K562 (cell line): ENCODE data around the gene PLXND1. TPM values are rescaled to one million over a fixed set of nuclear protein-coding genes. Genes with fewer than 3 reads are reported as not detected.

Experiments used
- ARID2 ChIP-seq: fragments of 450-650 bp; IDR thresholded peaks from 2 replicates; pipeline ENCODE4 v1.6.1; 2017; ENCODE audit warnings: antibody characterized with exemption, mild to moderate bottlenecking
- MTA3 ChIP-seq: fragments of 450-650 bp; formaldehyde crosslinking; IDR thresholded peaks from 2 replicates; pipeline ENCODE4 v1.6.1; 2017; ENCODE audit warnings: mild to moderate bottlenecking, borderline replicate concordance
- NFIC ChIP-seq: fragments of 450-650 bp; IDR thresholded peaks from 2 replicates; pipeline ENCODE4 v1.6.1; 2017; ENCODE audit warnings: mild to moderate bottlenecking, inconsistent platforms
- NFRKB ChIP-seq: fragments of 450-650 bp; IDR thresholded peaks from 2 replicates; pipeline ENCODE4 v1.6.1; 2016; ENCODE audit warnings: low read depth
- NKRF ChIP-seq: fragments of 450-650 bp; IDR thresholded peaks from 2 replicates; pipeline ENCODE4 v1.6.1; 2016; ENCODE audit warnings: borderline replicate concordance
- PHF20 ChIP-seq: fragments of 450-650 bp; IDR thresholded peaks from 2 replicates; pipeline ENCODE4 v1.6.1; 2018; ENCODE audit not compliant: partially characterized antibody
- SUPT5H ChIP-seq: fragments of 450-650 bp; IDR thresholded peaks from 2 replicates; pipeline ENCODE4 v1.6.1; 2016
- TAF15 ChIP-seq: fragments of 200-400 bp; formaldehyde crosslinking; IDR thresholded peaks from 2 replicates; pipeline ENCODE4 v1.6.1; 2017; ENCODE audit warnings: mild to moderate bottlenecking, low read depth, low read length, moderate library complexity
- THRB ChIP-seq: fragments of 450-650 bp; formaldehyde crosslinking; conservative IDR thresholded peaks from 2 replicates; pipeline ENCODE4 v1.4.0; 2022; ENCODE audit warnings: mild to moderate bottlenecking, missing genetic modification characterization
- UBTF ChIP-seq, 2 experiments: IDR thresholded peaks; 2 replicates each; pipeline ENCODE4 v1.6.1; 2012; ENCODE audit warnings: improper control_type of control experiment in 2 of 2, low read depth in 2 of 2, low read length in 2 of 2, borderline replicate concordance in 1 of 2
- ZBTB2 ChIP-seq: fragments of 450-650 bp; IDR thresholded peaks from 2 replicates; pipeline ENCODE4 v1.6.1; 2016; ENCODE audit warnings: antibody characterized with exemption
- ZZZ3 ChIP-seq: fragments of 450-650 bp; IDR thresholded peaks from 2 replicates; pipeline ENCODE4 v1.6.1; 2016; ENCODE audit warnings: antibody characterized with exemption, mild to moderate bottlenecking, moderate library complexity
- polyA plus RNA-seq, 8 experiments: library from polyadenylated mRNA; depleted of rRNA in 4 of 8; stranded (reverse) in 5 of 8; unstranded in 3 of 8; fragments of >200 nt; fragmentation: Nextera tagmentation in 2 of 8; fragmentation: Illumina TruSeq in 1 of 8; extraction: Ambion mirVana in 2 of 8; extraction: Trizol in 1 of 8; gene quantifications; 2 replicates each; pipeline versions ENCODE4 v1.2.1 to v1.2.3, GENCODE V29; 2011 to 2014; ENCODE audit warnings: inconsistent platforms in 1 of 8, missing spikeins in 1 of 8
- total RNA-seq, 7 experiments: library from RNA; depleted of rRNA in 6 of 7; stranded (reverse); fragments of >200 nt in 6 of 7; fragmentation: Illumina TruSeq in 2 of 7; extraction: Trizol in 2 of 7; gene quantifications; 2 replicates each; pipeline versions ENCODE4 v1.2.1 to v1.2.3, GENCODE V29; 2011 to 2021; ENCODE audit warnings: low replicate concordance in 1 of 7
- TF ChIP-seq, protein P1 (sequence below), 2 experiments: fragments of 450-650 bp; IDR thresholded peaks; 2 replicates each; pipeline ENCODE4 v1.6.1; 2016
- TF ChIP-seq, protein P2 (sequence below): sonication (generic); formaldehyde crosslinking; IDR thresholded peaks from 2 replicates; pipeline ENCODE4 v1.8.0; 2023; ENCODE audit warnings: mild to moderate bottlenecking, missing genetic modification reagents

Gene PLXND1
- total and polyA plus RNA-seq, 9 of the 15 experiments (the other 6 are each of a cell fraction or from before 2014, with no cell fraction given), result 0.34 to 28.8 (median 14.0) TPM

DNA sequence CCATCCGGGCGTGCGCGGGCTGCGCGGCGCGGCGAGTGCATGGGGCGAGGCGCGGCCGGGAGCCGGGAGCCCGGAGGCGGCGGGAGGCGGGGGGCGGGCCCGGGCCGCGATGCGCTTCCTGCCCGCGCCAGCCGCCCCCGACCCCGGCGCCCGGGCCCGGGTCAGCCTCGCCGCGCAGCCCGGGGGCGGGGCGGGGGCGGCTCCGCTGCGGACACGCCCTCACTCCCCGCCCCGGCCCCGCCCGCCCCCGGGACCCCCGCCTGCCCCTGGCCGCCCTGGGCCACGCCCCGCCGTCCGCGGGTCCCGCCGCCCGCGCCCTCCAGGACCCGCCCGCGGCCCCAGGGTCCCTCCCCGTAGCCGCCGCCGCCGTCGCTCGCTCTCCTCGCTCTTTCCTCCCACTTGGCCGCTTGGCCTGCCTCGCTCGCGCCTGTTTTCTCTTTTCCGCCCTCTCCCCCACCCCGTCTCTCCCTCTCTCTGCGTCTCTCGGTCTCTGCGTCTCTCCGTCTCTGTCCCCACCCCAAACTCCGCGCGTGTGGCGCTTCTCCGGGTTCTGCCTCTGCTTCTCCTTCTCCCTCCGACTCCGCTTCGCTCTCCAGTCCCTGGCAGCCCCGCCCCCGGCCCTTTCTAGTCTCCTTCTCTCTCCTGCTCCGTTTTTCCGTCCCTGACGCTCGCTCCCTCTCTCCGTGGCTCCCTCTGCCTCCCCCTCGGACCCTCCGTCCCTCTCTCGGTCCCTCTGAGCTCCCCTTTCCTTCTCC, at the start of gene PLXND1 (continued):
- TF ChIP-seq, protein P1, sequence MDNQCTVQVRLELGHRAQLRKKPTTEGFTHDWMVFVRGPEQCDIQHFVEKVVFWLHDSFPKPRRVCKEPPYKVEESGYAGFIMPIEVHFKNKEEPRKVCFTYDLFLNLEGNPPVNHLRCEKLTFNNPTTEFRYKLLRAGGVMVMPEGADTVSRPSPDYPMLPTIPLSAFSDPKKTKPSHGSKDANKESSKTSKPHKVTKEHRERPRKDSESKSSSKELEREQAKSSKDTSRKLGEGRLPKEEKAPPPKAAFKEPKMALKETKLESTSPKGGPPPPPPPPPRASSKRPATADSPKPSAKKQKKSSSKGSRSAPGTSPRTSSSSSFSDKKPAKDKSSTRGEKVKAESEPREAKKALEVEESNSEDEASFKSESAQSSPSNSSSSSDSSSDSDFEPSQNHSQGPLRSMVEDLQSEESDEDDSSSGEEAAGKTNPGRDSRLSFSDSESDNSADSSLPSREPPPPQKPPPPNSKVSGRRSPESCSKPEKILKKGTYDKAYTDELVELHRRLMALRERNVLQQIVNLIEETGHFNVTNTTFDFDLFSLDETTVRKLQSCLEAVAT (IDR thresholded peaks at IDR 0.05), result peak in 1 of 2 experiments; percentile 71; a peak in 2 of 4 replicates
- no peak for TF ChIP-seq TAF15
- TF ChIP-seq ZZZ3, result no peak
- peak; percentile 43; the same call in 1 of the 2 replicates for TF ChIP-seq NKRF
- peak; percentile 69 for TF ChIP-seq SUPT5H
- TF ChIP-seq THRB (CRISPR knock-in tag), result peak; percentile 4; the same call in 1 of the 2 replicates
- peak; percentile 56 for TF ChIP-seq NFIC
- TF ChIP-seq NFRKB, result 0 out of 2 replicates have a peak, but pooled peaks have one; percentile 50
- TF ChIP-seq, protein P2, sequence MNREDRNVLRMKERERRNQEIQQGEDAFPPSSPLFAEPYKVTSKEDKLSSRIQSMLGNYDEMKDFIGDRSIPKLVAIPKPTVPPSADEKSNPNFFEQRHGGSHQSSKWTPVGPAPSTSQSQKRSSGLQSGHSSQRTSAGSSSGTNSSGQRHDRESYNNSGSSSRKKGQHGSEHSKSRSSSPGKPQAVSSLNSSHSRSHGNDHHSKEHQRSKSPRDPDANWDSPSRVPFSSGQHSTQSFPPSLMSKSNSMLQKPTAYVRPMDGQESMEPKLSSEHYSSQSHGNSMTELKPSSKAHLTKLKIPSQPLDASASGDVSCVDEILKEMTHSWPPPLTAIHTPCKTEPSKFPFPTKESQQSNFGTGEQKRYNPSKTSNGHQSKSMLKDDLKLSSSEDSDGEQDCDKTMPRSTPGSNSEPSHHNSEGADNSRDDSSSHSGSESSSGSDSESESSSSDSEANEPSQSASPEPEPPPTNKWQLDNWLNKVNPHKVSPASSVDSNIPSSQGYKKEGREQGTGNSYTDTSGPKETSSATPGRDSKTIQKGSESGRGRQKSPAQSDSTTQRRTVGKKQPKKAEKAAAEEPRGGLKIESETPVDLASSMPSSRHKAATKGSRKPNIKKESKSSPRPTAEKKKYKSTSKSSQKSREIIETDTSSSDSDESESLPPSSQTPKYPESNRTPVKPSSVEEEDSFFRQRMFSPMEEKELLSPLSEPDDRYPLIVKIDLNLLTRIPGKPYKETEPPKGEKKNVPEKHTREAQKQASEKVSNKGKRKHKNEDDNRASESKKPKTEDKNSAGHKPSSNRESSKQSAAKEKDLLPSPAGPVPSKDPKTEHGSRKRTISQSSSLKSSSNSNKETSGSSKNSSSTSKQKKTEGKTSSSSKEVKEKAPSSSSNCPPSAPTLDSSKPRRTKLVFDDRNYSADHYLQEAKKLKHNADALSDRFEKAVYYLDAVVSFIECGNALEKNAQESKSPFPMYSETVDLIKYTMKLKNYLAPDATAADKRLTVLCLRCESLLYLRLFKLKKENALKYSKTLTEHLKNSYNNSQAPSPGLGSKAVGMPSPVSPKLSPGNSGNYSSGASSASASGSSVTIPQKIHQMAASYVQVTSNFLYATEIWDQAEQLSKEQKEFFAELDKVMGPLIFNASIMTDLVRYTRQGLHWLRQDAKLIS (CRISPR knock-in tag), result no peak
- TF ChIP-seq PHF20, result peak; percentile 55
- TF ChIP-seq MTA3, result 0 out of 2 replicates have a peak, but pooled peaks have one; percentile 23
- TF ChIP-seq UBTF (IDR thresholded peaks at IDR 0.05; ENCODE audit: borderline replicate concordance in 1 of 2, low read depth in 2 of 2, low read length in 2 of 2), result no peak
- 0 out of 2 replicates have a peak, but pooled peaks have one; percentile 25 for TF ChIP-seq ARID2
- TF ChIP-seq ZBTB2, result 0 out of 2 replicates have a peak, but pooled peaks have one; percentile 59
